GDM1 (cell line): Measurements from ENCODE around the gene OLFM1.
"Not testable (repeated sequence)": the region's sequence is repeated elsewhere in the genome, so short reads cannot be mapped to it uniquely, and the experiment has no call there.

Experiments used
- DNase-seq: peaks from one replicate; lab custom pipeline; 2025; lab: John Stamatoyannopoulos, UW

OLFM1 gene

DNA sequence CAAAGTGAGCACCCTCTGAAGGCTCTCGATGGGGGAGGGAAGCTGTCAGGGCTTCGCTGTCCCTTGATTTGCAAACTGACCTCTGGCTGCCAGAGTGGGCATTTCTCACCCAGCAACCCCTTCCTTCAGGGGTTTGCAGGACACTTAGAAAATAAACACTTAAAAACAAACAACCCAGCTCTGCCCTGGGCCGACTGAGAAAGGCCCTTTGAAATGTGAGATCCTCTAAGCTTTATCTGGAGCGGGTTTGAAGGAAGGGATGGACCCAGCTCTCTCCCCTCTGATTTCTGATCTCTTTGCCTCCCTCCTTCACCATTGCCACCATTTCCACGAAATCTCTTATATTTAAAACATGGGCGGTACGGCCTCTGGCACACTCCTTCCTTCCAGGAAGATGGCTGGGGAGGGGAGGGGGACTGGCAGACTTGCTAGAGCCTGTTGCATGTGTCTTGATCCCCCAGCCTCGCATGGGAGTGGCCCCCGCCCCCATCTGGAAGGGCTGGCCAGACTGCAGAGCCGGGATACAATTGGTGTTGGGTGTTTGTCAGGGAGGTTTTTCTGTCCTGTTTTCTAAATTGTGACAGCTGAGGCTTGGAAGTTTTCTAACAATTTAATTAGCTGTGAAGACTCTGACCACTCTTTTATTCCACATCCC lies 20.2 kb downstream of the OLFM1 start:
- DNase-seq: no peak

DNA sequence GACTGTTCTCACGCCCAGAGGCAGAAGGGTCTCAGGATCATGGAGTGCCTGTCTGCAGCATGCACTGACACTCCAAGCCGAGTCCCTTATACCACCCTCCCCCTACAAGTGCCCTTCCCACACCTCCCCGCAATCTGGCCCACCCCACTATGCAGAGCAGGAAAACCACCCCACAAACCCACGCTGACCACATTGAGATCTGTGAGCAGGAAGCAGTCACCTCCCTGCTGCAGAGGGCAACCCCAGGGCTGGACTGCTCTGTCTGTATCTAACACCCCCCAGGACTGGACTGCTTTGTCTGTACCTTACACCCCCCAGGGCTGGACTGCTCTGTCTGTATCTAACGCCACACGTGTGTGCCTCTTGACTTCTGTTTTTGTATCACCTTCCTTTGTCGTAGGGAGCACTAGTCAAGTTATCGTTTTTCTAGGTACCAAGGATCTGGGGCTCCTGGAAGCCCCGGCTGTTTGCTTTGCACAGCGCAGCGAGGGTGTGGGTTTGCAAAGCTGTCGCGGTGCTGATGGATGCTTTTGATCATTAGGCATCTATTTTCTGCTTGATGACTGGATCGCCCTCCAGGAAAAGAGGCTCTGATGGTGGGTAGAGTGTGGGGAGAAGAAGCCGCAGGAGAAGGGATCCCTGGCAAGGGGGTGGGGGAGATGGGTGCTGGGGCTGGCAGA lies 21.5 kb downstream of the OLFM1 start:
- no peak for DNase-seq

DNA sequence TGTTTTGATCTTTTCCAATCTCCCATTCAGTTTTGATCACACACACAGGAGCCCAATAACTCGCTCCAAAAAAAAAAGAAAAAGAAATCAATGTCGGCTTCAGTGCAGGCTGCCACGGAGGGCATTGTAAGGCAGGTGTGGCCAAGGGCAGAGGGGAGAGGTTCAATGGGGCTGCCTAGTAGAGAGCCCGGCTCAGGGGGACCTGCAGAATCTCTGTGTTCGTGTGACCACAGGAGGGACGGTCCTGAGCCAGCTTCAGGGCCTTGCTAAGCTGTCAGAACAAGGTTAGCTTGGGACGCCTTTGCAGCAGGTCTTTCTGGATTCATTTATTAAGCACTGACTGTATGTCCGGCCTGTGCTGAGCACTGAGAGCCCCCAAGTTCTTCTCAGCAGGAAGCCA lies 22.2 kb downstream of the OLFM1 start:
- DNase-seq: no peak

DNA sequence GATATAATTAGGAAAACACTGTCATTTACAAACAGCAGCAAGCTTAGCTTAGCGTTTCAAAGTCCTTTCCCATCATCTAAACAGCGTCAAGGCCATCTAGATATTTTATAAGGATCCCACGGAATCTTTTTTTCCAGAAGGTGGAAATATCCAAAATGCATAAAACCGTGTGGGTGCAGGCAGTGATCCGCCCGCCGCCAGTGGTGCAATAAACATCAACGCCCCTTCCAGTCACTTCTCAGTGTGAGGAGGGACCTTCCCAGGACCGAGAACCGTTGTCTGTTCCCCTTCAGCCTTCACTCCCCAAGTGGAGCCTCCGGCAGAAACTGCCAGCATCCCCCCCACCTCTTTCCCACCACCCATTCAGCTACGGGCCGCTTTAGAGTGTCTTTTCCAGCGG lies 22.9 kb downstream of the OLFM1 start:
- no peak for DNase-seq

DNA sequence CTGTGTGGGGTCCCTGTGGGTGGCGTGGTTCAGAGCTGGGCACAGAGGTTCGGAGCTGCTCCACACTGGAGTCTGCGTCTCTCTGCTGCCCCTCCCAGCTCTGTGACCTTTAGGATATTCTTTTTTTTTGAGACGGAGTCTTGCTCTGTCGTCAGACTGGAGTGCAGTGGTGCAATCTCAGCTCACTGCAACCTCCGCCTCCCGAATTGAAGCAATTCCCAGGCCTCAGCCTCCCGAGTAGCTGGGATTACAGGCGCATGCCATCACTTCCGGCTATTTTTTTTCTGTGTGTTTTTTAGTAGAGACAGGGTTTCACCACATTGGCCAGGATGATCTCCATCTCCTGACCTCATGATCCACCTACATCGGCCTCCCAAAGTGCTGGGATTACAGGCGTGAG lies 24.1 kb downstream of the OLFM1 start:
- not testable (repeated sequence) for DNase-seq

DNA sequence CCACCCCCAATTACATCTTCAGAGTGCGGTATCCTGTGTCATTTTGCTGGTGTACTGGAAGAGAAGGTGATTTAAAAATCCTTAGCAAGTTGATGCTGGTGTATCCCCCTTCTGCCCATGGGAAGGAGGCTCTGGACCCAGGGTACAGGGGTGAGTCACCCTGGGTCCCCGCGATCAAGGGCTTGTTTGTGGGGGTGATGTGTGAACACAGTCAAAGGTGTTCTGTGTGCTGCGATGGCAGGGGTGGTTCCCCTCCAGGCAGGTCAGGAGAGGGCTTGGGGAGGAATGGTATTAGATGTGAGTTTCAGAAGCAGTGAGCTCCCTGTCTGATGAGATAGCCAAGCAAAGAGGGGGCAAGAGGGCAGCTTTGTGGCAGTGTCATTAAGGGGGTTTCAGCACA lies 28.9 kb downstream of the OLFM1 start:
- DNase-seq: no peak

DNA sequence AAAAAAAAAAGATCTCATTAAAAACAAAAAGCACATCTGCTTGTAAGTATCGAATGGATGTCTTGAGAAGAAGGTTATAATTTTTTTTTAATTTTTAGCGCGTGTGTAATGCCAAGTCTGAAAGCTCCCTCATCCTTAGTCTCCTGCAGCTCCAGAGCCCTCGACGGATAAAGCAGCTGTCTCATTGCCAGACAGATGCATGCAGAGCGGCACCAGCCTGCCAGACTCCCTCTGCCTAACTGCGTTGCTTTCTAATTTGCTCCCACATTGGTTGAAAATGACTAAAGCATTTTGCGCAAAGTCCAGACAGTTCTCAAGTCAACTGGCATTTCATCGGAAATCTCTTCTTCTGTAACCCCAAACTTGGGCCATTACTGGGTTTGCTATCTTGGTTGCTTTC lies 29.4 kb downstream of the OLFM1 start:
- no peak for DNase-seq

DNA sequence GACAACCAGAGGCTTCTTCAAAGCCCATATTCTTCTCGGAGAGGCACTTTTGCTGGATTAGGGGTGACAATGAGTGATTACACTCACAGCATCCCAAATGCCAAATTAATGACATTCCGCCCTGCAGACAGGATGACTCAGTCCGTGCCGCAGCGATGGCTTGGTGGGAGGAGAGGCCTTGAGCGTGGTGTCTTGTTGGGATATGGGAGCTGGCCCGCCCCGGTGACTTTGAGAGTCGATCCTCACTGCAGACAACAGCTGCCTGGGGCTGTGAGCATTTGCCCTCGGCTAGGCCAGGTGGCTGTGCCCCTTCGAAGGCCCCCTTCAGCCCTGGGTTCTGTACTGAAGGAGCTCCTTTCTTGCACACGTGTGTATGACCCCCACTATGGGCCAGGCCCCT lies 29.8 kb downstream of the OLFM1 start:
- DNase-seq: no peak

DNA sequence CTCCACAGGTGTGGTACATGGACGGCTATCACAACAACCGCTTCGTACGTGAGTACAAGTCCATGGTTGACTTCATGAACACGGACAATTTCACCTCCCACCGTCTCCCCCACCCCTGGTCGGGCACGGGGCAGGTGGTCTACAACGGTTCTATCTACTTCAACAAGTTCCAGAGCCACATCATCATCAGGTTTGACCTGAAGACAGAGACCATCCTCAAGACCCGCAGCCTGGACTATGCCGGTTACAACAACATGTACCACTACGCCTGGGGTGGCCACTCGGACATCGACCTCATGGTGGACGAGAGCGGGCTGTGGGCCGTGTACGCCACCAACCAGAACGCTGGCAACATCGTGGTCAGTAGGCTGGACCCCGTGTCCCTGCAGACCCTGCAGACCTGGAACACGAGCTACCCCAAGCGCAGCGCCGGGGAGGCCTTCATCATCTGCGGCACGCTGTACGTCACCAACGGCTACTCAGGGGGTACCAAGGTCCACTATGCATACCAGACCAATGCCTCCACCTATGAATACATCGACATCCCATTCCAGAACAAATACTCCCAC lies 32.1 kb downstream of the OLFM1 start:
- DNase-seq: no peak

DNA sequence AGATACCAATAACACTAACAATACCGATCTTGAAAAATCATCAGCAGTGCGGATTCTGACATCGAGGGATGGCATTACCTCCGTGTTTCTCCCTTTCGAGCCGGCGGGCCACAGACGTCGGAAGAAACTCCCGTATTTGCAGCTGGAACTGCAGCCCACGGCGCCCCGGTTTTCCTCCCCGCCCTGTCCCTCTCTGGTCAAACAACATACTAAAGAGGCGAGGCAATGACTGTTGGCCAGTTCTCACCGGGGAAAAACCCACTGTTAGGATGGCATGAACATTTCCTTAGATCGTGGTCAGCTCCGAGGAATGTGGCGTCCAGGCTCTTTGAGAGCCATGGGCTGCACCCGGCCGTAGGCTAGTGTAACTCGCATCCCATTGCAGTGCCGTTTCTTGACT lies 32.8 kb downstream of the OLFM1 start:
- no peak for DNase-seq

DNA sequence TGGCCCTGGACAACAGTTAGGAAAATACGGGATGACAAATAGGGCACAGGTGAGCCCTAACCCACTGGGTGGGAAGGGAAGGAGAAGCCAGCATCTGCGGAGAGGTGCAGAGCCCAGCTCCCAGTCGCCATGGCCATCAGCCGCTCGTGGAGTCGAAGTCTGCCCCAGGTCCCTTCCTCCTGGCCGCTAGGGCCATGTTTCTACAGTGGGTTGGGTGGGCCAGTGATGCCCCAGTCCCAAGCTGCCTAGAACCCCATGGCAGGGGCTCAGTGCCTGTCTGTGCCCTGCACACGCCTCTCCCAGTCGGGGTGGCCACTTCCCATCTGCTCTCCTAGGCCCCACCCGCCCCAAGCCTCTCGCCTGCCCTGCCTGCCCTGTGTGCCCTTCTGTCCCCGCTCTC lies 34.8 kb downstream of the OLFM1 start:
- DNase-seq: no peak

DNA sequence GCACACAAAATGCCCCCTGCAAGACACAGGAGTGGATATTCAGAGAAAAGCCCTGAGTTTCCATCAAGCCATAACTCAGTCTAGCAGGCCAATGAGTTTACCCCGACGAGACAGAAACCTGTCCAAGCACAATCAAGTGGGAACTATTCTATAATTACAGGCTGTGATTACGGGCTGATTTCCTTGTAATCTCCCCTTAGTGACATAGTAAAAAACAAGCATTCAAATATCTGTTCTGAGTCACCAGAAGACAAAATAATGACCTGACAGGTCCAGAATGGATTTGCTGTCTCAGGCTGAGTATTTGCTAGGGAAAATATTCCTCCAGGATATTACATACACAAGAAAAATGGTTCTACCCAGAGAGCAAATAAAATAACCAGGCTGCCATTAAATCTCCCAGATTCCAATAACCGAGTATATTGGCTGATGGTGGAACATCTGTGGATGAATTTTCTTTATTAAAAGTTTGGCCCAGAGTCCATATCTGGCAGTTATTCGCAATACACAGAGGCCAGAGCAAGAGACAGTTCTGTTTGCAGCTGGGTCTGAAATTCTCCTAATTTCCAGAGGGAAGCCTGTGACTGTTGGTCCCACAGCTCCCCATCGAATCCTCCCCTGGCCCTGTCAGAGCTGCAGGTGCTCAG lies 35.8 kb downstream of the OLFM1 start:
- DNase-seq: no peak

DNA sequence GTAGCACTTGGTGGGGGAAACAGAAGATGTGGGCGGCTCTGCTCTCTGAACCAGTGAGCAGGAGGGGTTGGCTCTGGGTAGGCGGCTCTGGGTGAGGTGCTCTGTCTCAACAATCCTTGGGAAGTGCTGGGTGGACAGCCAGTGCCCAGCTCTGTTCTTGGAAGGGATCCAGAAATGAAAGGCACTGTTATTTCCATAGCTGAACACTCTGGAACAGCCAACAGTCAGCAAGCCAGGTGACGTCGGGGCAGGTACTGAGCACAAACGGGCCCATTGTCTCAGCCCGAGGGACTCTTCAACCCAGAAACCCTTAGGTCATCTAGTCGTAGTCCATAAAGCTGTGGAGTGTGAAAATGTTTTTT lies 36.3 kb downstream of the OLFM1 start:
- no peak for DNase-seq

DNA sequence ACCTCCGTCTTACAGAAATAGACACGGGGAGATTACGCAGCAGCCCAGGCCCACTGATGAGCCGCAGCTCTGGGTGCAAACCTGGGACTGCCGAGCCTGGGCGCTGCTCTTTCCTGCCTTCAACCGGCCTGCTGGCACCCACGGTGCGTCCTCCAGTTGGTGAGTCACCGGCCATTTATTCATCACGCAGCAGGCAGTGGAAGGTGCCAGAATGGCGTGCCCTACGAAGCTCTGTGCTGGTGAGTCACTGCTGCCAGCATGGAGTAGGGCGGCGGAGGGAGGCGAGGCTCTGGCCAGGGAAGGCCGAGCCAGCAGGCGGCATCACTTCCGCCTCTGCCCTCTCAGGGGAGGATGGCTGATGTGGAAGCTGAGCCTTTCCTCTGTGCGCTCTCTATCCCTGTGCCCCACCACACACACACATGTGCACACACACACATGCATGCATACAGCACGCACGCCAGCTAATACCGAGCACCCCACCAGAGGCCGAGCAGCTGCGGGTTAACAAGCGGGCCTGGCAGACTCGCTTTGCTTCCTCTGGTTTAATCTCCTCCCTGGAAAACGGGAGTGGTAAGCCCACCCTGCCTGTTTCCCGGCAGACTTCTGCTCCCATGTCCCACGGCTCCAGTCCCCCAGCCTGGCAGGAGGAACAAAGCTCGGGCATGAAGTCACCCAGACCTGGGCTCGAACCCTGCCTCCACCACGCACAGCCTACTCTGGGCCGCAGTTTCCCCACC lies 39.2 kb downstream of the OLFM1 start:
- no peak for DNase-seq

DNA sequence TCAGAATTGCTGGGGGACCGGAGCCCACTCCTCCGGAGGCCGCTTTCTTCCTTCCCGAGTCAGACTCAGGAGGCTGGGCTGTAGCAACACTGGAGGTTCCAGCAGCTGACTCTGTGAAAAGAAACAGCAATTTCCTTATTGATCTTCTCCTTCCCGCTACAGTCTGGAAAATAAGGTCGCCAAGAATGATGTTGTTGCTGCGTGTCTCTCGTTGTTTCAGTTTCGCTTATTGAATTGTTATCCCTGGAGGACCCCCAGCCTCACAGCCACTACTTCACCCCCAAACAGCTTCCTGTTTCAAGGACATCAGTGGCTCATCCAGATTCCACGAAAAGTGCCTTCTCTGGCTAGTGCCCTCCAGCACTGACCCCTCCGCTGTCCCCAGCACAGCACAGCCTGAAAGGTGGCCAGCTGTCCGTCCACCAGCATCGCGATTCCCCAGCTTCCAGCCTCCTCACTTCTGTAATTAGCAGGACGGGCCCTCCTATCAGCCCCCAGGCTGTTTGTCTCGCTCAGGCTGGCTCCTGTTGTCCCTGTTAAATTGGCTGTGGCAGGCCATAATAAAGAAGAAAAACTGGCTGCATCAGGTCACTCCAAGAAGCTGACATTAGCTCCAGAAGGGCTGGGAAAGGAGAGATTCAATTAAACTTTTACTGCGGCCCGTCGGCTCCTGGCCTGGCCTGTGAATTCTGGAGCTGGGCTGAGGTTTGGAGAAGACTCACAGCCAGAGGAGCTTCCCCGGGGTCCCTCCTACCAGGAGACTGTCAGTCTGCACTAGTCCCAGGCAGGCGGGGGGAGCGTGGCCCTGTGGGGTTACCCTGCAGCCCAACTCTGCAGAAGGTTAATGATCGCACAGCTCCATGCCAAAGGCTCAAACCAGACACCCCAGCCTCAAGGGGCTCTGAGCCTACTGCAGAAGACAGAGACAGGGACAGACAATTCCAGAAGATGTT lies 40.5 kb downstream of the OLFM1 start:
- no peak for DNase-seq

DNA sequence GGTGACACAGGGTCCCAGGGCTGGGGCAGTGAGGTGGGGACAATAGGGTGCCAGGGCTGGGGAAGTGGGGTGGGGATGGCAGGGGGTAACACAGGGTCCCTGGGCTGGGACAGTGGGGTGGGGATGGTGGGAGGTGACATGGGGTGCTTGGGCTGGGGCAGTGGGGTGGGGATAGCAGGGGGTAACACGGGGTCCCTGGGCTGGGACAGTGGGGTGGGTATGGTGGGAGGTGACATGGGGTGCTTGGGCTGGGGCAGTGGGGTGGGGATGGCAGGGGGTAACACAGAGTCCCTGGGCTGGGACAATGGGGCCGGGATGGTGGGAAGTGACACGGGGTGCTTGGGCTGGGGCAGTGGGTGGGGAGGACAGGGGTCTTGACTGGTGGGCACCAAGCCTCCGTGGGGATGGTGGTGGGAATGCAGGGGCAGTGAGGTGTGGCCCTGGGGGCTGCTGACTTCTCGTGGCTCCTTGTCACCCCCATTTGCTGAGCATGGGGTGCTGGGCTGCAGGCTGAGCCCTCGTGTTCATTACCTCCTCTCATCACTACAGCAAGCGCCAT lies 41.7 kb downstream of the OLFM1 start:
- no peak for DNase-seq

DNA sequence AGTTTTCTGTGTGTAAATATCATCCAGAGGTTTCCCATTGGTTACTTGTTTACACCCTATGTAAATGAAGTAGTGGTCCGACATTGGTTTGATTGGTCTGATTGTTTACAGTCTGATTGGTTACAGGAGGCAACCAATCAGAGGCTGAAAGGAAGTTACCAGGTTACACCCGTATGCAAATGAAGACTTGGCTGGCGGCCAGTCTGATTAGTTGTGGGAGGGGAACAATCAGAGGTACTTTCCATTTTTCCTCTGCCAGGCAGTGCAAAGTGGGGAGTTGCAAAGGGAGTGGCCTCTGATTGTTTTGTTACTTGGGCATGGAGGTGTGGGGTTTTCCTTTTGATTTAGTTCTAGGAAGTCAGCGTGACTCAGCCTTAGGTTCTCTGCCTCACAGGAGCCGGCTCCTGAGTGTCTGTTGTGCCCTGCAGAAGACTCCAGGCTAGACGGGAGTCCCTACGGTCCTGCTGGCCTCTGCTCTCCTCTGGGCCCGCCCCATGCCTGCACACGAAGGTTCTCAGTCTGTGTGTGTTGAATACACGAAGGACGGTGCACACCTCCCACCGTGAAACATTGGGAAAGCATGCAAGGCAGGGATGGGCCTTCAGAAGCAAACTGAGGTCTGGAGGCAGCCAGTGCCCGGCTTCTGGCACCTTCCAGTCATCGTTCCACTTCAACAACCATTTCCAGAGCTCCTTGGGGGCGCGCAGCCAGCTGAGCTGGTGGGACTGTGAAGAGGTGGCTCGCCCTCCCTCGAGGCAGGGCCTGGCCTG lies 42.9 kb downstream of the OLFM1 start:
- DNase-seq: no peak

DNA sequence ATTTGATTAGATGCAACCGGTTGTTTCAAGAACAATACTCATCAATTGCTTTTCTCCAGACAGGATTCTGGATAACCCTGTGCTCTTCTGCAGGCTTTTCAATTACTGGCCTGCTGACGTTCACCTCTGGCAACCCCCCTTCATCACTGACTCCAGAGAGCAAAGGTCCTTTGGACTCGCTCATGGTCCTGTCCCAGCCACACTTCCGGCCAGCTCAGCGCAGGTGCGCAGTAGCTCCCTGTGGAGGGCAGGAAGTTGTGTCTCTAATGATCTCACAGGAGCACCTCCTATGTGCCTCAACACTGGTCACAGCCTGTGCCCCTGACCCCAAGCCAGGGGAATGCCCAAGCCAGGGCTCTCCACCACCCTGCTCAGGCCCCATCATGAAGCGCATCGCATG lies 44.0 kb downstream of the OLFM1 start:
- no peak for DNase-seq

DNA sequence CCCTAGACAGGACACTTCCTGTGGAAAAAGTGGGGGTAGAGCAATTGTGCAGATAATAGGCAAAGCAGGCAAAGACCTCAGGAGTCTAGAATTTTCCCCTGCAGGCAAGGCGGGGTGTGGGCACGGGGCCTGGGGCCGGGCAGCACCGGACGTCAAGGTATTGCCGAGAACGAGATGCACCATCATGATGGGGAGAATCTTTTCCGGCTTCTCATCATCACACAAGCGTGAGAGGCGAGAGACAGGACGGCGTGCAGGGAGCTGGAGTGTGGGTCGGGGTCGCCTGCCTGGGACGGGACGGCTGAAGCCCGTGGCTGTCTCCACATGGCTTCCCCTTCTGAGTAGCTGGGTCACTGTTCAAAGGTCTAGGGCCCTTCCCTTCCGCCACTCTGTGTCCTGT lies 44.5 kb downstream of the OLFM1 start:
- DNase-seq: no peak

DNA sequence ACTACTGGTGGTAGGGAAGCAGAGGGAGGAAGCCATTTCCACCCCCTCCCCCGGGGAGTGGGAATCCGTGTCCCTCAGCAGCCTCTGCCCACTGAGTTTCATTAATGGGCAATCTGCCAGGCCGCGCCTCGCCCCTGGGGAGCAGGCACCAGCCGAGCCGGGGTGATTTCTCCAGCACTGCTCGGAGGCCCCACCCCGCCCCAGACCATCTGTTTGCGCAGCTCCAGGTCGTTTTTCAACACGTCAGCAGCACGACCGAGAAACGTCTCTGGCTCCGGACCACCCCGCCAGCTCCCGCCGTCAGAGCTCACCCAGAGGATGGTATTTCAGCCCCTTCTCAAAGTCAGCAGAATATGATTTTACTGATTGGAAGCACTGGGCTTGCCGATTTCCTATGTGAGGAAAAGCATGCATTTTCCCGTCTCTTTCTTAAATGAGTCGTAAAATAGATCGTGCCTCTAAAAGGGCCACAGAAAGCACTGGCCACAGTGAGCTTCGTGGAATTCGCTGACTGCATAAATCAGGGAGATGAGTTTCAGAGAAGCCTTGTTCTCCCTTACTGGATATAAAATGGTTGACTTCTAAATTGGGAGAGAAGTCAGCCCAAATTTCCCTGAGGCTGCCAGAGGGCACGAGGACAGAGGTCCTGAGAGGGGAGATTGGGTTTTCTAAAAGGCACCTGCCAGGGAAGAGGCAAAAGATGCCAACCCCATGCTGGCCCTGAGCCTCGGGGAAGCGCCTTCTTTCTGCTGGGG lies 47.0 kb downstream of the OLFM1 start:
- no peak for DNase-seq
